Measurements from ENCODE around the gene E4F1.

Gene E4F1

DNA sequence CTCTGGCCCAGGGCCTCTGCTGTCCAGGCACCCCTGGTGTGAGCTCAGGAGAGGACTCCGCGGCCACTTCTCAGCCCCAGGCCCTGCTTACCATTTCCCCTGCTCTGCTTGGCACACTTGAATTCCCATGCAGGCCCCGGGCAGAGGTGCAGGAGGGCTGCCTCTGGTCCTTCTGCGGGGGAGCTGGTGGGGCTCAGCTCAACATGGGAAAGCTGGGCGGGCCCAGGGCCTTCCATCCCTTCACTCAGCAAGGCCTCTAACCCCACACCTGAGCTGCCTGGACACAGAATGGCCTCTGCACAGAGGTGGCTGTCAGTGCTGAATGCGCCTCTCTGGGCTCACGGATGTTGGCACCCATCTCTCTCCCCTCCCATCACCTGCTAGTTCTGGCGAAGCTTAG is 57.1 kb downstream of the E4F1 start:
- TF ChIP-seq, protein P1, sequence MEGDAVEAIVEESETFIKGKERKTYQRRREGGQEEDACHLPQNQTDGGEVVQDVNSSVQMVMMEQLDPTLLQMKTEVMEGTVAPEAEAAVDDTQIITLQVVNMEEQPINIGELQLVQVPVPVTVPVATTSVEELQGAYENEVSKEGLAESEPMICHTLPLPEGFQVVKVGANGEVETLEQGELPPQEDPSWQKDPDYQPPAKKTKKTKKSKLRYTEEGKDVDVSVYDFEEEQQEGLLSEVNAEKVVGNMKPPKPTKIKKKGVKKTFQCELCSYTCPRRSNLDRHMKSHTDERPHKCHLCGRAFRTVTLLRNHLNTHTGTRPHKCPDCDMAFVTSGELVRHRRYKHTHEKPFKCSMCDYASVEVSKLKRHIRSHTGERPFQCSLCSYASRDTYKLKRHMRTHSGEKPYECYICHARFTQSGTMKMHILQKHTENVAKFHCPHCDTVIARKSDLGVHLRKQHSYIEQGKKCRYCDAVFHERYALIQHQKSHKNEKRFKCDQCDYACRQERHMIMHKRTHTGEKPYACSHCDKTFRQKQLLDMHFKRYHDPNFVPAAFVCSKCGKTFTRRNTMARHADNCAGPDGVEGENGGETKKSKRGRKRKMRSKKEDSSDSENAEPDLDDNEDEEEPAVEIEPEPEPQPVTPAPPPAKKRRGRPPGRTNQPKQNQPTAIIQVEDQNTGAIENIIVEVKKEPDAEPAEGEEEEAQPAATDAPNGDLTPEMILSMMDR (IDR thresholded peaks at IDR 0.05; ENCODE audit: control extremely low read depth, extremely low read depth, low read depth, missing control alignments) = no peak
- ChIA-PET CTCF (interaction anchor here (0.6 to 1.4 kb wide), 3 partner anchors 19 to 157 kb away, joined by 3 read pairs; partner anchors contain the start of gene ABCA3), POLR2A (no interaction called here)
- DNase-seq (ENCODE audit: extremely low spot score) = no peak

DNA sequence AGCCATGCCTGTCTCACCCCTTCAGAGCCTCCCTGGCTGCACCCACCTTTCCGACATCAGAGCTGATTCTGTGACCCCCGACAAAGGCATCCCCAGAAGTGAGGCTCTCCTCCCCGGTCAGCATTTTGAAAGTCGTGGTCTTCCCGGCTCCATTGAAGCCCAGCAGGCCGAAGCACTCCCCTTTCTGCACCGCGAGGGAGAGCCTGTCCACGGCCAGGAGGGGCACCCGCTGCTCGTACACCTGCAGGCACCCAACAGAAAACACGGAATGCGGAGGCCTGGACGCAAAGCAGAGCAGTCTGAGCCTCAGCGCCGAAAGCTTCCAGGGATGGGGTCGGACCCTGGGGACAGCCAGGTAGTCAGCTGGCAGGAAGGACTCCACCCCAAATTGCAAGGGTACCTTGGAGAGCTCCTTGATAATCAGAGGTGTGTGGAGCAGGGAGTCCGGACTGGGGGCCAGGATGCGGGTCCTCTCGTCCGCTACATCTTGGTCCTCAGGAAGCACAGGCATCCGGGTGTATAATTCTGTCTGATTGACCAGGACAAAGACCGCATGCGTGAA is 57.7 kb downstream of the E4F1 start:
- no peak for DNase-seq (ENCODE audit: extremely low spot score)
- ChIA-PET CTCF (interaction anchor here (0.6 to 1.4 kb wide), 2 partner anchors 20 to 59 kb away, joined by 3 read pairs; partner anchors contain the start of gene ABCA3), POLR2A (no interaction called here)
- TF ChIP-seq, protein P1 (IDR thresholded peaks at IDR 0.05; ENCODE audit: control extremely low read depth, extremely low read depth, low read depth, missing control alignments) = no peak

DNA sequence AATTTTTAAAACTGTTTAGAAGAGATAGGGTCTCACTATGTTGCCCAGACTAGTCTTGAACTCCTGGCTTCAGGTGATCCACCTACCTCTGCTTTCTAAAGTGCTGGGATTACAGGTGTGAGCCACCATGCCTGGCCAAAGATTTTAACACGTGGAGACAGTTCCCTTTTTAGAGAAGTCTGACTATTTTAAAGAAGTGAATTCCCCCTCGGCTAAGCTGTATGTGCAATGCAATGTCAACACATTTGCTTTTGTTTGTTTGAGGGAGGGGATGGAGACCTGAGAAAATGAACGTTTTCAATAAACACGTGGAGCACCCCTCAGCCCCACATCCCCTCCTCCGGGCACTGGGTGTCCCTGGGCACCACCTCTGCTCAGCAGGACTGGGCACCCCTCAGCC is 58.9 kb downstream of the E4F1 start:
- TF ChIP-seq, protein P1 (IDR thresholded peaks at IDR 0.05; ENCODE audit: control extremely low read depth, extremely low read depth, low read depth, missing control alignments) = no peak
- ChIA-PET POLR2A (no interaction called here), CTCF (no interaction called here)
- DNase-seq (ENCODE audit: extremely low spot score) = no peak

DNA sequence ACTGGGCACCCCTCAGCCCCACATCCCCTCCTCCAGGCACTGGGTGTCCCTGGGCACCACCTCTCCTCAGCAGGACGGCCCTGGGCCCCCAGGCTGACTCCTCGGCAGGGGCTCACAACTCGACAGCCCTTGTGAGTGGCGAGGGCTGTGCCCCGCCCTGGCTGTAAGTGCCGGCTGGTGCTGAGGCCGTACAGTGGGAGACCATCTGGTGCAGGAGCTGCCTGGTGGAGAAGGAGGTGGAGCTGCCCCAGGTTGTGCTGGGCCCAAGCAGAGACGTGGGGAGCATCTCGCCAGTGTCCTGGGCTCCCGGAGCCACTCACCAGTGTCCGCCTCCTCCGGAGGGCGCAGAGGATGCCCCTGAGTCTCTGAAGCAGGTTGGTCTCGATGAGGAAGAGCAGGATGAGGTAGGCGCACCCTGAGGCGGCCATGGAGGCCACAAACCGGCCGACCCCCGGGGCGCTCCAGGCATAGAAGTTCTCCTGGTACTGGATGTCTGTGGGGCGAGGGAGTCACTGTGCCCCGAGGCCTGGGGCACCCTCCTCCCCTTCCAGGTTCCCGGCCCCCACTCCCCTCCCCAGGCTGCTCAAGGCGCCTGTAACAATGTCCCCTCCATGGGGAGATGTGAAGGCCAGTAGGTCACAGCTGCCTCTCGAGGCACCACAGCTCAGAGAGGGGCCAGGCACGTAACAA is 59.6 kb downstream of the E4F1 start:
- POLR2A ChIA-PET = no interaction called here
- TF ChIP-seq, protein P1 (IDR thresholded peaks at IDR 0.05; ENCODE audit: control extremely low read depth, extremely low read depth, low read depth, missing control alignments) = no peak
- no peak for DNase-seq (ENCODE audit: extremely low spot score)
- CTCF ChIA-PET = no interaction called here

DNA sequence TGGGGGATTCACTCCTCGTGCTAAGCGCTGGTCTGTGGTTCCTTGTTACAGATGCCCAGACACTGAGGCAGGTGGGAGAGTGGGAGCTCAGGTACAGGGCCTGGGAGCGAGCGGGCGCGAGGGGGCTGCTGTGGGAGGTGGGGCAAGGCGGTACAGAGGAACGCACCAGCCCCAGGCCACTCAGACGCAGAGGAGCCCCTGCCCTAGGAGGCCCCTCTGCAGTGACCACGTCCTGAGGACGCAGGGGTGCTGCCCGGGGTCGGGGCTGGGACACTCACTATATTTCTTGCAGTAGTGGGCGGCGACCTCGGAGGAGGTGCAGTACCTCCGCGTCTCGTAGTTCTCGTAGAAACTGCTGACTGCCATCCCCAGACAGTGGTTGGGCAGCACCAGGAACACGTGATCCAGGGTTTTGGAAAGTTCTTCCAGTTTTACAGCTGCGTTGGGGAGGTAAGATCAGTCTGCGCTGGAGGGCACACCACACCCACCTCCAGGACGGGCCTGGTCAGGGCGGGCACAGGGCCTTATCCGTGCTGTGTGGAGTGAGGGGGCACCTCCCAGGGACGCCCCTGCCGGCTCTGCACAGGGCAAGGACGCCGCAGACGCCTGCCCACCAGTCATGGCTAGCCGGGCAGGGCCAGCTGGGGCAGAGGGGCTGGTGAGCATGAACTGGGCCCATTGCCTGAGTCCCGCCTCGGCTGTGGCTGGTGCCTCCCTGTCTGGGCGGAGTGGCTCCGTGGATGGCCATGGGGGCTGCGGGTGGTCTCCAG is 60.8 kb downstream of the E4F1 start:
- ChIA-PET POLR2A (interaction anchor here (0.6 kb wide), 1 partner anchor 129 kb away, joined by 4 read pairs; the partner anchor contains the start of gene TRAF7), CTCF (no interaction called here)
- DNase-seq (ENCODE audit: extremely low spot score) = no peak
- TF ChIP-seq, protein P1 (IDR thresholded peaks at IDR 0.05; ENCODE audit: control extremely low read depth, extremely low read depth, low read depth, missing control alignments) = no peak

DNA sequence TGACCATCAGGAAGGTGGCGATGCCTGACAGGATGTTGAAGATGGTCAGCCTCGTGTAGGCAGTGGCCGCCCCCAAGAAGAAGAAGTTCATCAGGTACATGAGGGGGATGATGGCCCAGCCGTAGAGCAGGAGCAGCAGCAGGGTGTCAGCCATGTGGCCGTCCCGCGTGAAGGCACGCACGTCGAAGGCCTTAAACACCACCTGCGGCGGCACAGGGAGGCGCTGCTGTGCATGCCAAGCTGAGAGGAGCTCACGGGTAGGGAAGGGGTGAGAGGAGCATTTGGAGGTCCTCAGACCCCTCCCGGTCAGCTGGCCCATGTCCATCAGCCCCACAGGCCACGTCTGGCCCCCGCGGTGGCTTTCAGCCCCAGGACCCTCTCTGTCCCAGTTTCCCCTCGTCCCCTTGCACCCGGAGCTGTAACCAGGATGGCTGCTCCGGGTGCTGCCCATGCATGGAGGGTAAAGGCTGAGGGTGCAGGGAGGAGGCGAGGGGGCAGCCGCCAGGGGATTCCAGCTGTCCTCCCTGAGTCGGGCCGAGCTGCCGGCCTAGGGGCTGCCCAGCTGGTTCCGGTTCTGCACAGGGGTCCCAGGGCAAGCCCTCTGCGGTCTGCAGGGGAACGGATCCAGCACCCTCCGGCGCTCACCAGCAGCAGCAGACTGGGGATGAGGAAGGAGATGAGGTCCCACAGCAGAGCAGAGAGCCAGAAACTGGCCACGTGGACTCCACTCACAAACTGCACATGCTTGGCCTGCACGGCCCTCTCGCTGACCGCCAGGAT is 61.6 kb downstream of the E4F1 start:
- ChIA-PET CTCF (no interaction called here), POLR2A (interaction anchor here (0.6 kb wide), 1 partner anchor 130 kb away, joined by 4 read pairs; the partner anchor contains the start of gene TRAF7)
- TF ChIP-seq, protein P1 (IDR thresholded peaks at IDR 0.05; ENCODE audit: control extremely low read depth, extremely low read depth, low read depth, missing control alignments) = no peak
- DNase-seq (ENCODE audit: extremely low spot score) = no peak
